NCI-H2029 treated with DMSO at 0.1 percent for 48 hours (cell line): Measurements from ENCODE around the gene DISP3.
"Not testable (repeated sequence)": the region's sequence is repeated elsewhere in the genome, so short reads cannot be mapped to it uniquely, and the experiment has no call there.

ENCODE experiments used
- DNase-seq: peaks from one replicate; lab custom pipeline; 2025; lab: John Stamatoyannopoulos, UW

DISP3 gene

GRCh38 chr1:11578004-11578403, 99.0 kb downstream of the DISP3 start:
- DNase-seq, result no peak

GRCh38 chr1:11579506-11579905, 100.6 kb downstream of the DISP3 start:
- DNase-seq, result no peak

GRCh38 chr1:11580049-11580448, 101.1 kb downstream of the DISP3 start:
- not testable (repeated sequence) for DNase-seq

GRCh38 chr1:11581445-11581991, 102.6 kb downstream of the DISP3 start:
- no peak for DNase-seq

- DNase-seq, result no peak
Measured at GRCh38 chr1:11585389-11585788, 106.4 kb downstream of the DISP3 start.
